HepG2 (cell line): Measurements from ENCODE around the gene SH2D3A. TPM values are rescaled to one million over a fixed set of nuclear protein-coding genes. Genes with fewer than 3 reads are reported as not detected.
A peak's percentile ranks its signal among the peaks of the same experiment; 100 is the strongest.

ENCODE experiments used
- ATF7-NPFF ChIP-seq: sonication (generic); formaldehyde crosslinking; IDR thresholded peaks from 2 replicates; pipeline ENCODE4 v1.8.1; 2023; ENCODE audit warnings: mild to moderate bottlenecking, low read depth, missing genetic modification reagents, moderate library complexity
- CENPT ChIP-seq: sonication (generic); formaldehyde crosslinking; IDR thresholded peaks from 2 replicates; pipeline ENCODE4 v1.8.0; 2022; ENCODE audit warnings: low read depth, mild to moderate bottlenecking, moderate library complexity, missing genetic modification reagents
- DBP ChIP-seq: sonication (generic); formaldehyde crosslinking; IDR thresholded peaks from 2 replicates; pipeline ENCODE4 v1.4.0; 2020; ENCODE audit warnings: missing genetic modification reagents; ENCODE audit errors: not compliant biosample characterization
- DRAP1 ChIP-seq: IDR thresholded peaks from 2 replicates; pipeline ENCODE4 v1.6.1; 2016; ENCODE audit warnings: missing genetic modification reagents, missing compliant biosample characterization
- HES4 ChIP-seq: sonication (generic); formaldehyde crosslinking; IDR thresholded peaks from 2 replicates; pipeline ENCODE4 v1.9.0; 2021; ENCODE audit warnings: mild to moderate bottlenecking, missing genetic modification reagents, borderline replicate concordance
- HIVEP1 ChIP-seq: sonication (generic); formaldehyde crosslinking; IDR thresholded peaks from 2 replicates; pipeline ENCODE4 v1.4.0; 2020; ENCODE audit warnings: mild to moderate bottlenecking, missing genetic modification reagents
- ISX ChIP-seq: sonication (generic); formaldehyde crosslinking; conservative IDR thresholded peaks from 2 replicates; pipeline ENCODE4 v1.5.0; 2020; ENCODE audit warnings: missing genetic modification reagents
- KDM3A ChIP-seq: IDR thresholded peaks from 2 replicates; pipeline ENCODE4 v1.6.1; 2018; ENCODE audit warnings: low read depth, missing compliant biosample characterization
- KLF6 ChIP-seq: IDR thresholded peaks from 2 replicates; pipeline ENCODE4 v1.8.0; 2016; ENCODE audit warnings: missing biosample characterization, missing genetic modification reagents
- RAD21 ChIP-seq: fragments of 450-650 bp; formaldehyde crosslinking; IDR thresholded peaks from 2 replicates; pipeline ENCODE4 v1.5.0; 2020; ENCODE audit warnings: mild to moderate bottlenecking
- RBM39 ChIP-seq: fragments of 200-400 bp; formaldehyde crosslinking; IDR thresholded peaks from one replicate; pipeline ENCODE4 v1.6.1; 2018; ENCODE audit warnings: antibody characterized with exemption, mild to moderate bottlenecking, low read depth, low read length; ENCODE audit not compliant: poor library complexity, severe bottlenecking
- U2AF2 ChIP-seq: fragments of 200-400 bp; formaldehyde crosslinking; IDR thresholded peaks from 2 replicates; pipeline ENCODE4 v1.6.1; 2017; ENCODE audit warnings: low read depth, mild to moderate bottlenecking, low read length
- ZFP36 ChIP-seq: fragments of 150-350 bp; IDR thresholded peaks from 2 replicates; pipeline ENCODE4 v1.6.1; 2018; ENCODE audit warnings: borderline replicate concordance, low read length, low read depth; ENCODE audit not compliant: partially characterized antibody
- ZMAT3 ChIP-seq: sonication (generic); formaldehyde crosslinking; conservative IDR thresholded peaks from 2 replicates; pipeline ENCODE4 v1.7.0; 2021; ENCODE audit warnings: missing genetic modification reagents
- ZNF263 ChIP-seq: sonication (generic); formaldehyde crosslinking; IDR thresholded peaks from 2 replicates; pipeline ENCODE4 v1.4.0; 2020; ENCODE audit warnings: missing genetic modification reagents
- ZNF572 ChIP-seq: sonication (generic); formaldehyde crosslinking; IDR thresholded peaks from 2 replicates; pipeline ENCODE4 v1.5.1; 2020; ENCODE audit warnings: mild to moderate bottlenecking, missing genetic modification reagents
- ZNF788 ChIP-seq: sonication (generic); formaldehyde crosslinking; IDR thresholded peaks from 2 replicates; pipeline ENCODE4 v1.5.0; 2020; ENCODE audit warnings: mild to moderate bottlenecking, missing genetic modification reagents, borderline replicate concordance
- ZSCAN5A ChIP-seq: sonication (generic); formaldehyde crosslinking; IDR thresholded peaks from 2 replicates; pipeline ENCODE4 v1.8.0; 2022; ENCODE audit warnings: mild to moderate bottlenecking, missing genetic modification reagents, borderline replicate concordance
- polyA plus RNA-seq, 8 experiments: library from polyadenylated mRNA; depleted of rRNA in 3 of 8; stranded (reverse) in 7 of 8; unstranded in 1 of 8; fragments of >200 nt; fragmentation: Illumina TruSeq in 4 of 8; extraction: Trizol in 4 of 8; gene quantifications; 2 replicates each; pipeline versions ENCODE4 v1.2.1 to v1.2.3, GENCODE V29; 2011 to 2016; ENCODE audit warnings: low read depth in 4 of 8, missing spikeins in 1 of 8, mixed read lengths in 1 of 8; ENCODE audit not compliant: insufficient read depth in 1 of 8
- total RNA-seq, 5 experiments: library from RNA; depleted of rRNA; stranded (reverse); fragments of >200 nt; fragmentation: Illumina TruSeq; extraction: Trizol; gene quantifications; 2 replicates each; pipeline ENCODE4 v1.2.3, GENCODE V29; 2016; ENCODE audit warnings: low read depth in 1 of 5
- TF ChIP-seq, protein P1 (sequence below): sonication (generic); formaldehyde crosslinking; IDR thresholded peaks from 2 replicates; pipeline ENCODE4 v1.8.0; 2022; ENCODE audit warnings: mild to moderate bottlenecking, missing genetic modification reagents, moderate library complexity
- TF ChIP-seq, protein P2 (sequence below): IDR thresholded peaks from 2 replicates; pipeline ENCODE4 v1.6.1; 2018; ENCODE audit warnings: missing genetic modification reagents
- TF ChIP-seq, protein P3 (sequence below): sonication (generic); formaldehyde crosslinking; IDR thresholded peaks from 2 replicates; pipeline ENCODE4 v1.8.1; 2023; ENCODE audit warnings: missing genetic modification reagents, inconsistent platforms, borderline replicate concordance

Gene SH2D3A
- total and polyA plus RNA-seq, 2 of the 13 experiments (the other 11 are each of a cell fraction or from before 2014, with no cell fraction given): 1.0 to 2.2 TPM

DNA sequence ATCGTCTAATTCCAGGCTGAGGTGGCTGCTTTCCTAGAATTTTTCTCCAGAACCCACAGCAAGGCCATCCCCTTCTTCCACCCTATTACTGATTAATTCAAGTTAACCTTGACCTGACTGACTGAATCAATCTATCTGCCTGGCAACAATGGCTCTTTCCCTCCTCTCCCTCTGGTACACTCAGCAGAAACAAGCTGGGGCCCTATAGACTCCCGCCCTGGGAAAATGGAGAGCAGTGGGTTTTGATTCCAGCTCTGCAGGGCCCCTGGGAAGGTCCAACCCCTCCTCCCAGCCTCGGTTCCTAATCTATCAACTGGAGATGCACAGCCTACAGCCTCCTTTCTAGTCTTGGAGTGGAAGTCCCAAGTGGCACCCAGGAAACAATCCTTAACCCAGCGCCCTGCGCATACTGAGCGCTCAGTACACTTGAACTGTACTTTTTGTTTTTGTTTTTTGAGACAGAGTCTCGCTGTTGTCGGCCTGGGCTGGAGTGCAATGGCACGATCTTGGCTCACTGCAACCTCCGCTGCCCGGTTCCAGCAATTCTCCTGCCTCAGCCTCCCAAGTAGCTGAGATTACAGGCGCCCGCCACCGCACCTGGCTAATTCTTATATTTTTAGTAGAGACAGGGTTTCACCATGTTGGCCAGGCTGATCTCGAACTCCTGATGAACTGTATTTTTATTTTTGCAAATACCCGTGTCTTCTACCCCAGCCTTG, 41.6 kb downstream of the SH2D3A start (continued):
- TF ChIP-seq HES4 (CRISPR knock-in tag): no peak
- no peak for TF ChIP-seq ZFP36
- TF ChIP-seq RBM39: no peak
- no peak for TF ChIP-seq ZMAT3 (CRISPR knock-in tag)
- TF ChIP-seq ZNF788 (CRISPR knock-in tag): no peak; the same call in 1 of the 2 replicates
- no peak for TF ChIP-seq U2AF2
- TF ChIP-seq CENPT: no peak
- TF ChIP-seq DBP (CRISPR knock-in tag): no peak
- TF ChIP-seq, protein P1, sequence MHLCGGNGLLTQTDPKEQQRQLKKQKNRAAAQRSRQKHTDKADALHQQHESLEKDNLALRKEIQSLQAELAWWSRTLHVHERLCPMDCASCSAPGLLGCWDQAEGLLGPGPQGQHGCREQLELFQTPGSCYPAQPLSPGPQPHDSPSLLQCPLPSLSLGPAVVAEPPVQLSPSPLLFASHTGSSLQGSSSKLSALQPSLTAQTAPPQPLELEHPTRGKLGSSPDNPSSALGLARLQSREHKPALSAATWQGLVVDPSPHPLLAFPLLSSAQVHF: no peak
- no peak for TF ChIP-seq ATF7-NPFF (CRISPR knock-in tag)
- TF ChIP-seq, protein P2, sequence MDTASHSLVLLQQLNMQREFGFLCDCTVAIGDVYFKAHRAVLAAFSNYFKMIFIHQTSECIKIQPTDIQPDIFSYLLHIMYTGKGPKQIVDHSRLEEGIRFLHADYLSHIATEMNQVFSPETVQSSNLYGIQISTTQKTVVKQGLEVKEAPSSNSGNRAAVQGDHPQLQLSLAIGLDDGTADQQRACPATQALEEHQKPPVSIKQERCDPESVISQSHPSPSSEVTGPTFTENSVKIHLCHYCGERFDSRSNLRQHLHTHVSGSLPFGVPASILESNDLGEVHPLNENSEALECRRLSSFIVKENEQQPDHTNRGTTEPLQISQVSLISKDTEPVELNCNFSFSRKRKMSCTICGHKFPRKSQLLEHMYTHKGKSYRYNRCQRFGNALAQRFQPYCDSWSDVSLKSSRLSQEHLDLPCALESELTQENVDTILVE (CRISPR knock-in tag): no peak
- TF ChIP-seq ZSCAN5A (CRISPR knock-in tag): no peak
- TF ChIP-seq, protein P3, sequence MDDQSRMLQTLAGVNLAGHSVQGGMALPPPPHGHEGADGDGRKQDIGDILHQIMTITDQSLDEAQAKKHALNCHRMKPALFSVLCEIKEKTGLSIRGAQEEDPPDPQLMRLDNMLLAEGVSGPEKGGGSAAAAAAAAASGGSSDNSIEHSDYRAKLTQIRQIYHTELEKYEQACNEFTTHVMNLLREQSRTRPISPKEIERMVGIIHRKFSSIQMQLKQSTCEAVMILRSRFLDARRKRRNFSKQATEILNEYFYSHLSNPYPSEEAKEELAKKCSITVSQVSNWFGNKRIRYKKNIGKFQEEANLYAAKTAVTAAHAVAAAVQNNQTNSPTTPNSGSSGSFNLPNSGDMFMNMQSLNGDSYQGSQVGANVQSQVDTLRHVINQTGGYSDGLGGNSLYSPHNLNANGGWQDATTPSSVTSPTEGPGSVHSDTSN: no peak
- no peak for TF ChIP-seq ISX (CRISPR knock-in tag)
- TF ChIP-seq KDM3A (CRISPR knock-in tag): no peak
- 0 out of 2 replicates have a peak, but pooled peaks have one; percentile 23 for TF ChIP-seq ZNF263
- 0 out of 2 replicates have a peak, but pooled peaks have one; percentile 16 for TF ChIP-seq KLF6 (CRISPR knock-in tag)
- TF ChIP-seq RAD21: peak; percentile 46; the same call in 1 of the 2 replicates
- no peak for TF ChIP-seq HIVEP1 (CRISPR knock-in tag)
- TF ChIP-seq DRAP1 (CRISPR knock-in tag): peak; percentile 61; the same call in 1 of the 2 replicates
- TF ChIP-seq ZNF572 (CRISPR knock-in tag): no peak
